ENCODE measurements around the gene STRA8.
A peak's percentile ranks its signal among the peaks of the same experiment; 100 is the strongest.

The STRA8 gene

DNA sequence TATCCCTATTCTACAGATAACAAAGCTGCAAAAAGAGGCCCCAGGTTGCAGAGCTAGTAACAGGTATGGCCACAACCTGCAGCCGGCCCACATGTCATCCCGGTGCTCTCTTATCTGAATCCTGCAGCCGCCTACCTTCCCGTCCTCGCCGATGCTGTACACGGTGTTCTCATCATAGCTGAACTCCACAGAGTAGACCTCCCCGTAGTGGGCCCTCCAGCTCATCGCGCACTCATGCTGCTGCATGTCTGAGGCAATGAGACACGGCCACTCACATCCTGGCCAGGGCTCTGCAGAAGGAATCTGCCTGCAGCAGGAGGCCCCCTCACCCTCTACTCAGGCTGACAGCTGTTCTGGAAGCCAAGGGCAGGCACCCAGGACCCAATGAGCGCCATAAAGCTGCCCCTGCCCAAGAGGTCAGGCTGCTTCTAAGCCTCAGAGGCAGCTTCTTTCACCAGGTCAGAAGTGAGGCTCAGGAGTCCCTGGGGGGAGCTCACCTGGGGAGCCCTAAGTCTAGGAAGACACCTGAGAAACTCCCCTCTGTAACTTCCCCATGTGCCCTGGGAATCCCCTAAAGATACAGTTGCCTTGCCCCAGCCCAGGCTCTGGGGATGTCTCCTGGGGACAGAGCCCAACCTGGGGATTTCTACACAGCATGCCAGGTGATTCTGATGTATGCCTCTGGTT lies 45.2 kb upstream of the STRA8 start:
- TF ChIP-seq, protein P1, sequence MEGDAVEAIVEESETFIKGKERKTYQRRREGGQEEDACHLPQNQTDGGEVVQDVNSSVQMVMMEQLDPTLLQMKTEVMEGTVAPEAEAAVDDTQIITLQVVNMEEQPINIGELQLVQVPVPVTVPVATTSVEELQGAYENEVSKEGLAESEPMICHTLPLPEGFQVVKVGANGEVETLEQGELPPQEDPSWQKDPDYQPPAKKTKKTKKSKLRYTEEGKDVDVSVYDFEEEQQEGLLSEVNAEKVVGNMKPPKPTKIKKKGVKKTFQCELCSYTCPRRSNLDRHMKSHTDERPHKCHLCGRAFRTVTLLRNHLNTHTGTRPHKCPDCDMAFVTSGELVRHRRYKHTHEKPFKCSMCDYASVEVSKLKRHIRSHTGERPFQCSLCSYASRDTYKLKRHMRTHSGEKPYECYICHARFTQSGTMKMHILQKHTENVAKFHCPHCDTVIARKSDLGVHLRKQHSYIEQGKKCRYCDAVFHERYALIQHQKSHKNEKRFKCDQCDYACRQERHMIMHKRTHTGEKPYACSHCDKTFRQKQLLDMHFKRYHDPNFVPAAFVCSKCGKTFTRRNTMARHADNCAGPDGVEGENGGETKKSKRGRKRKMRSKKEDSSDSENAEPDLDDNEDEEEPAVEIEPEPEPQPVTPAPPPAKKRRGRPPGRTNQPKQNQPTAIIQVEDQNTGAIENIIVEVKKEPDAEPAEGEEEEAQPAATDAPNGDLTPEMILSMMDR (IDR thresholded peaks at IDR 0.05; ENCODE audit: unreplicated experiment in 3 of 3): no peak
- Mint-ChIP-seq H3K9me3 (peaks cover 4% of the 10 kb centered on the region), H3K27ac (no peak overlapping the region), H3K36me3 (ENCODE audit: low read depth) (peaks cover 90% of the 10 kb centered on the region), H3K27me3 (ENCODE audit: low read depth) (no peaks in the 10 kb centered on the region), H3K4me1 (no peaks in the 10 kb centered on the region), H3K4me3 (no peak overlapping the region)

DNA sequence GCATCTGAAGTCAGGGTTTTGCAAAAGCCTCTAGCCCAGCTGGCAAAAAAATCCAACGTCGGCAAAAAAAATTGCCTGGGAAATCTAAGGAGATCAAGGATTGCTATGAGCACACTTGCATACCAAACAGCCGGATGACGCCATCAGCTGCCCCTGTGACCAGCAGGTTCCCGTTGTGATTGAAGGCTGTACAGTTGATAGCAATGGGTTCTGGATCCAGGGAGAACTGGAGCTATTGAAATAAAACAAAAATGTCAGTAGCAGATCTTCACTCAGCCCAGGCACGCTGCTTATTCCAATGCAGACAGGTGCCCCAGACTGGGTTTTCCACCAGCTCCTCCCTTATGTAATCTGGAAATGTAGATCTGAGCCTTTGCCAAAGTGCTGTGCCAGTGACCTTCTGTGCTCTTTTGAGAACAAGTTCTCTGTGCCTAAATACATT lies 44.4 kb upstream of the STRA8 start:
- no peak overlapping the region for H3K4me3 Mint-ChIP-seq
- no peak overlapping the region for H3K27ac Mint-ChIP-seq
- no peaks in the 10 kb centered on the region for H3K4me1 Mint-ChIP-seq
- no peaks in the 10 kb centered on the region for H3K27me3 Mint-ChIP-seq (ENCODE audit: low read depth)
- H3K9me3 Mint-ChIP-seq: no peaks in the 10 kb centered on the region
- H3K36me3 Mint-ChIP-seq (ENCODE audit: low read depth): peaks cover 90% of the 10 kb centered on the region
- TF ChIP-seq, protein P1 (IDR thresholded peaks at IDR 0.05; ENCODE audit: unreplicated experiment in 3 of 3): no peak

DNA sequence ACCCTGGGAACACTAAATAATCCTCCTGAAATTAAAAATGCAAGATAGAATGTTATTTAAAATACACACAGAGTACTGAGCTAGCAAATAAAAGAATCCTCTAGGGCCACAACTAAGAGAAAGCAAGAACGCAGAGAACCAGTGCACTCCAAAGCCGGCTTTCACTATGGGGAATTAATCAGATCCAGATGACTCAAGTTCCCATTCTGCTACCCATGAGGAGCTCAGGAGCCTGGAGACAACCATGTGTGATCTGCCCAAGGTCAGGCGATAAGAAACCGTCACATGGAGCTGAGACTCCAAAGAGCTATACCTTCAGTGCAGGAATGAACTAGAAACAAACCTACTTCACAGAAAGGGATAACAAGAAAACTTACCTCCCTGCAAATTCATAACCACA lies 43.7 kb upstream of the STRA8 start:
- Mint-ChIP-seq H3K27ac (peak overlapping the region in 1 of 3 experiments; percentile 21), H3K4me3 (no peak overlapping the region), H3K36me3 (ENCODE audit: low read depth) (peaks cover 89% of the 10 kb centered on the region), H3K27me3 (ENCODE audit: low read depth) (no peaks in the 10 kb centered on the region), H3K4me1 (no peaks in the 10 kb centered on the region), H3K9me3 (no peaks in the 10 kb centered on the region)
- TF ChIP-seq, protein P1 (IDR thresholded peaks at IDR 0.05; ENCODE audit: unreplicated experiment in 3 of 3): no peak

DNA sequence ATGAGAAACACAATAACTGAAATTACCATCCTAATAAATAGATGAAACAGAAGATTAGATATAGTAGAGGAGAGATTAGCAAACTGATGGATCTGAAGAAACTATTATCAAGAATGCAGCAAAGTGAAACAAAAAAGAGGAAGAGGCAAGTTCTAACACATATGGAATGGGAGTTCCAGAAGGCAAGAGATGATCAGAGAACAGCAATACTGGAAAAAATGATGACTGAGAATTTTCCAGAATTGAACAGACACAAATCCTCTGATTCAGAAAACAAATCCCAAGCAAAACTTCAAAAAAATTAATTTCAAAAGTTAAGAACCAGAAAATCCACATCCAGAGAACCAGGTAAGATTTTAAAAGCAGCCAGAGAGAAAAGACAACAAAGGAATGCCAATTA lies 42.9 kb upstream of the STRA8 start:
- no peak overlapping the region for H3K27ac Mint-ChIP-seq
- no peaks in the 10 kb centered on the region for H3K9me3 Mint-ChIP-seq
- H3K27me3 Mint-ChIP-seq (ENCODE audit: low read depth): no peaks in the 10 kb centered on the region

DNA sequence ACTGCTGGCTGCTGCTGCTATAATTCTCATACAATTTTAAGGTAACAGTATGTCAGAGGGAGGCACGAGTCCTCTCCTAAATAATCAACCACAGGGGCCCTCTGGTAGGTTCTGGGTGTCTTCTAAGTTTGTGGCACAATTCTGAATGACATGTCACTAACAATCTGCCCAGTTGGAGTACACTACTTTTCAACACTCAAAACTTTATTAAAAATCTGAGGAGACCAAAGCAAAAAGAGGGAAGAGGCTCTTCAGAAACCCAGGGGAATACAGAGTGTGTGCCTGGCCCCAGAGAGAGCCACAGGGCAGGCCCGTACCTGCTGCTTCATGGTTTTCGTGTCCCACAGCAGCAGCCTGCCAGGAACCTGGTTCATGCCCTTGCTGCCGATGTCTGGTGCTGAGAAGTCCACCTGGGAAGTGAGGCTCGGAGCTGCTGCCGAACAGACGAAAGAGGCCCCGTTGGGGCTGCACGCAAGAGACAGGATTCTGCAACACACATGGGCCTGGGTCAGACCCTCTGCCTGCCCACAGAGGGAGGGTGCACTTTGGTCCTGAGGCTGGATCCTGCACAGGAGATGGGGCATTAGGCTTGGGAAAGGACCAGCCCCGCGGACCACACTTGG lies 40.6 kb upstream of the STRA8 start:
- no peaks in the 10 kb centered on the region for H3K27me3 Mint-ChIP-seq (ENCODE audit: low read depth)
- peaks cover 87% of the 10 kb centered on the region for H3K36me3 Mint-ChIP-seq (ENCODE audit: low read depth)
- TF ChIP-seq, protein P1 (IDR thresholded peaks at IDR 0.05; ENCODE audit: unreplicated experiment in 3 of 3): no peak
- H3K4me3 Mint-ChIP-seq: no peak overlapping the region
- no peak overlapping the region for H3K27ac Mint-ChIP-seq
- no peaks in the 10 kb centered on the region for H3K4me1 Mint-ChIP-seq
- no peaks in the 10 kb centered on the region for H3K9me3 Mint-ChIP-seq

More for the DNA sequence above, 42.9 kb upstream of the STRA8 start:
- Mint-ChIP-seq H3K4me1 (no peaks in the 10 kb centered on the region), H3K36me3 (ENCODE audit: low read depth) (peaks cover 88% of the 10 kb centered on the region), H3K4me3 (no peak overlapping the region)
- TF ChIP-seq, protein P1 (IDR thresholded peaks at IDR 0.05; ENCODE audit: unreplicated experiment in 3 of 3): no peak

All from nephron (organoid).